HepG2 (cell line): ENCODE data around the gene PSMD4. TPM values are rescaled to one million over a fixed set of nuclear protein-coding genes. Genes with fewer than 3 reads are reported as not detected.

Source experiments
- ARNT2 ChIP-seq: sonication (generic); formaldehyde crosslinking; IDR thresholded peaks from 2 replicates; pipeline ENCODE4 v1.8.0; 2022; ENCODE audit warnings: mild to moderate bottlenecking, low read depth, missing genetic modification reagents, moderate library complexity
- ATM ChIP-seq: fragments of 450-650 bp; IDR thresholded peaks from 2 replicates; pipeline ENCODE4 v1.7.1; 2017; ENCODE audit warnings: mild to moderate bottlenecking, borderline replicate concordance
- FOXA1 ChIP-seq, 2 experiments: fragments of 450-650 bp in 1 of 2; sonication (generic) in 1 of 2; formaldehyde crosslinking in 1 of 2; IDR thresholded peaks; 2 replicates each; pipeline versions ENCODE4 v1.4.0 to v1.6.1; 2016 to 2020; ENCODE audit warnings: missing genetic modification reagents in 1 of 2
- MAFG ChIP-seq: sonication (generic); formaldehyde crosslinking; IDR thresholded peaks from 2 replicates; pipeline ENCODE4 v1.5.1; 2020; ENCODE audit warnings: mild to moderate bottlenecking, missing genetic modification reagents
- MTA3 ChIP-seq: sonication (generic); formaldehyde crosslinking; IDR thresholded peaks from 2 replicates; pipeline ENCODE4 v1.4.0; 2020; ENCODE audit warnings: missing genetic modification reagents
- ZBED4 ChIP-seq: sonication (generic); formaldehyde crosslinking; IDR thresholded peaks from 2 replicates; pipeline ENCODE4 v1.4.0; 2020; ENCODE audit warnings: missing genetic modification reagents, borderline replicate concordance
- ZNF318 ChIP-seq: sonication (generic); formaldehyde crosslinking; IDR thresholded peaks from 2 replicates; pipeline ENCODE4 v1.4.0; 2020; ENCODE audit warnings: mild to moderate bottlenecking, missing genetic modification reagents
- ZNF543 ChIP-seq: sonication (generic); formaldehyde crosslinking; IDR thresholded peaks from 2 replicates; pipeline ENCODE4 v1.4.0; 2020; ENCODE audit warnings: mild to moderate bottlenecking, missing genetic modification reagents
- ZNF619 ChIP-seq: sonication (generic); formaldehyde crosslinking; IDR thresholded peaks from 2 replicates; pipeline ENCODE4 v1.4.0; 2020; ENCODE audit warnings: mild to moderate bottlenecking, missing genetic modification reagents
- ZNF703 ChIP-seq: sonication (generic); formaldehyde crosslinking; IDR thresholded peaks from 2 replicates; pipeline ENCODE4 v1.5.1; 2020; ENCODE audit warnings: missing genetic modification reagents, mild to moderate bottlenecking, moderate library complexity, borderline replicate concordance
- ZNF792 ChIP-seq: IDR thresholded peaks from 2 replicates; pipeline ENCODE4 v1.6.1; 2016
- polyA plus RNA-seq, 8 experiments: library from polyadenylated mRNA; depleted of rRNA in 3 of 8; stranded (reverse) in 7 of 8; unstranded in 1 of 8; fragments of >200 nt; fragmentation: Illumina TruSeq in 4 of 8; extraction: Trizol in 4 of 8; gene quantifications; 2 replicates each; pipeline versions ENCODE4 v1.2.1 to v1.2.3, GENCODE V29; 2011 to 2016; ENCODE audit warnings: low read depth in 4 of 8, missing spikeins in 1 of 8, mixed read lengths in 1 of 8; ENCODE audit not compliant: insufficient read depth in 1 of 8
- total RNA-seq, 5 experiments: library from RNA; depleted of rRNA; stranded (reverse); fragments of >200 nt; fragmentation: Illumina TruSeq; extraction: Trizol; gene quantifications; 2 replicates each; pipeline ENCODE4 v1.2.3, GENCODE V29; 2016; ENCODE audit warnings: low read depth in 1 of 5
- TF ChIP-seq, protein P1 (sequence below): sonication (generic); formaldehyde crosslinking; IDR thresholded peaks from 2 replicates; pipeline ENCODE4 v1.4.0; 2020; ENCODE audit warnings: mild to moderate bottlenecking, missing genetic modification reagents
- TF ChIP-seq, protein P2 (sequence below): sonication (generic); formaldehyde crosslinking; IDR thresholded peaks from 2 replicates; pipeline ENCODE4 v1.4.0; 2020; ENCODE audit warnings: mild to moderate bottlenecking, missing genetic modification reagents

The PSMD4 gene
- total and polyA plus RNA-seq, 2 of the 13 experiments (the other 11 are each of a cell fraction or from before 2014, with no cell fraction given): 194 to 243 TPM

DNA sequence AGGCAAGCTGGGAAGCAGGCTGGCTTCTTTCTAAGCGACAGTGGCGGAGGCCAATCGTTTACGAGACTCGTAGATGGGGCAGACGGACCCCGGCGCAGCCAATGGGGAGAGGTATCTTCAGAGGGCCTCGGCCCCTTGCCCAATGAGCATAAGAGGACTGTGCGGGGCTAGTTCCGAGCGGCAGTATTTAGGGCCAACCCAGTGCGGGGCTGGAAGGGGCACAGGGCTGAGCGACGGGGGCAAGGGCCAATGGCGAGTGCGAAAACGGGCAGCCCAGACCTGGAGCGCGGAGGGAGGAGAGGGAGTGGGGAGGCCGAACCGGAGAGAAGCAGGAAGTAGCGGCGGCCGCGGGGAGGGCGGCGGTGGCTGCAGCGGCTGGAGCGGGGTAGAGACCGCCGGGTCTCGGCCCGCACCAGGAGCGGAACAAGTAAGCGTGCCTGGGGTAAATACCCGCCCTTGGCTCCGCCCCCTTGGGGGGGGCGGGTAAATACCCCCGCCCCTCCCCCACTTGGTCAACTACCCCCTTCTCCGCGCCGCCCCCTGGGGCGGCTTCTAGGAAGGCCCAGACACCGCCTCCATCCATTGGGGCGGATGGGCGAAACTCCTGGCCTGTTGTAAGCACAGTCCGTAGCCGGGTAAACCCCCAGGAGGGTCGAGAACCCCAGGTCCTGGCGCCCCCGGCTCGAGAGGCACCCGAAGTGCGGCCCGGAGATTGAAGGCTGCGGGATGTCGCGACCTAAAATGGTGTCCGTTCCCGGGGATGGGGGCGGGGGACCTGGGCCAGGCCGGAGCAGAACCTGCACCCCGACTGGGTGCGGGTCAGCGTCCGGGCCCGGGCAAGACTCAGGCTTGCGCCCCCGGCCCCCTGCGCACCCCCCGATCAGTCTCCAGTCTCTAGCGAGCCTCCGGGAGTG, 27.7 kb downstream of the PSMD4 start, which contains the start of gene ZNF687 (continued):
- TF ChIP-seq FOXA1 (IDR thresholded peaks at IDR 0.05) (no peak), FOXA1 (CRISPR knock-in tag; IDR thresholded peaks at IDR 0.05) (0 out of 2 replicates have a peak, but pooled peaks have one; percentile 25), ATM (no peak), ZNF703 (CRISPR knock-in tag) (no peak), MAFG (CRISPR knock-in tag) (no peak), ZNF792 (CRISPR knock-in tag) (no peak), MTA3 (no peak), ZNF543 (no peak), ZNF318 (CRISPR knock-in tag) (no peak), ARNT2 (no peak), ZNF619 (CRISPR knock-in tag) (no peak), ZBED4 (CRISPR knock-in tag) (no peak; the same call in 1 of the 2 replicates)
- TF ChIP-seq, protein P1, sequence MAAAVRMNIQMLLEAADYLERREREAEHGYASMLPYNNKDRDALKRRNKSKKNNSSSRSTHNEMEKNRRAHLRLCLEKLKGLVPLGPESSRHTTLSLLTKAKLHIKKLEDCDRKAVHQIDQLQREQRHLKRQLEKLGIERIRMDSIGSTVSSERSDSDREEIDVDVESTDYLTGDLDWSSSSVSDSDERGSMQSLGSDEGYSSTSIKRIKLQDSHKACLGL (CRISPR knock-in tag): no peak
- TF ChIP-seq, protein P2, sequence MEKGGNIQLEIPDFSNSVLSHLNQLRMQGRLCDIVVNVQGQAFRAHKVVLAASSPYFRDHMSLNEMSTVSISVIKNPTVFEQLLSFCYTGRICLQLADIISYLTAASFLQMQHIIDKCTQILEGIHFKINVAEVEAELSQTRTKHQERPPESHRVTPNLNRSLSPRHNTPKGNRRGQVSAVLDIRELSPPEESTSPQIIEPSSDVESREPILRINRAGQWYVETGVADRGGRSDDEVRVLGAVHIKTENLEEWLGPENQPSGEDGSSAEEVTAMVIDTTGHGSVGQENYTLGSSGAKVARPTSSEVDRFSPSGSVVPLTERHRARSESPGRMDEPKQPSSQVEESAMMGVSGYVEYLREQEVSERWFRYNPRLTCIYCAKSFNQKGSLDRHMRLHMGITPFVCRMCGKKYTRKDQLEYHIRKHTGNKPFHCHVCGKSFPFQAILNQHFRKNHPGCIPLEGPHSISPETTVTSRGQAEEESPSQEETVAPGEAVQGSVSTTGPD (CRISPR knock-in tag): no peak
